IMR-90 (cell line): ENCODE results near the gene RNF17. TPM values are rescaled to one million over a fixed set of nuclear protein-coding genes. Genes with fewer than 3 reads are reported as not detected.

ENCODE experiments used
- ATAC-seq: fragments of 200-7000 bp; cut with Tn5 transposase; 2 replicates; pipeline ENCODE4 v1.9.1; 2020; ENCODE audit warnings: low read depth, mild to moderate bottlenecking, moderate library complexity
- BruUV-seq: library from RNA; stranded (reverse); fragments of 400-500 nt; replicated peaks from 2 replicates; lab custom pipeline; 2021; lab: Mats Ljungman, UMichigan
- CTCF ChIA-PET: fragments of 300-600 bp; formaldehyde crosslinking; extraction: SDS; loops from one replicate; lab custom pipeline; 2021; ENCODE audit warnings: antibody characterized with exemption; lab: Yijun Ruan, JAX
- POLR2A ChIA-PET: fragments of 300-600 bp; sonication (Branson Sonifier 250); formaldehyde crosslinking; loops from one replicate; lab custom pipeline; 2022; ENCODE audit warnings: antibody characterized with exemption; ENCODE audit not compliant: unreplicated experiment; lab: Charles Lee
- DNase-seq: peaks from one replicate; pipeline ENCODE4 v3.0.0; 2013
- H2AFZ ChIP-seq: replicated peaks from 2 replicates; pipeline ENCODE3; 2013; ENCODE audit warnings: low read length, mild to moderate bottlenecking; ENCODE audit not compliant: poor library complexity
- H2AK5ac ChIP-seq: 2 replicates; pipeline ENCODE4 v1.6.1; 2013; ENCODE audit warnings: low read depth, low read length, inconsistent platforms
- H2AK9ac ChIP-seq: replicated peaks from 2 replicates; pipeline ENCODE3; 2013; ENCODE audit warnings: mild to moderate bottlenecking, low read depth, low read length, moderate library complexity; ENCODE audit not compliant: poor library complexity
- H2BK120ac ChIP-seq: 2 replicates; pipeline ENCODE4 v1.6.1; 2013; ENCODE audit warnings: low read depth, low read length, inconsistent platforms
- H2BK15ac ChIP-seq: 3 replicates; pipeline ENCODE4 v1.6.1; 2013; ENCODE audit warnings: low read depth, low read length, inconsistent platforms
- H2BK20ac ChIP-seq: 2 replicates; pipeline ENCODE4 v1.6.1; 2013; ENCODE audit warnings: low read depth, mild to moderate bottlenecking, inconsistent platforms, low read length, moderate library complexity
- H2BK5ac ChIP-seq: 2 replicates; pipeline ENCODE4 v1.6.1; 2013; ENCODE audit warnings: mild to moderate bottlenecking, low read depth, low read length, inconsistent platforms; ENCODE audit not compliant: poor library complexity, severe bottlenecking
- H3K14ac ChIP-seq: replicated peaks from 2 replicates; pipeline ENCODE4 v1.6.1; 2013; ENCODE audit warnings: low read depth, low read length, inconsistent platforms
- H3K18ac ChIP-seq: 2 replicates; pipeline ENCODE4 v1.6.1; 2013; ENCODE audit warnings: low read depth, low read length, control low read depth
- H3K23ac ChIP-seq: 2 replicates; pipeline ENCODE4 v1.6.1; 2013; ENCODE audit warnings: low read depth, low read length, inconsistent platforms
- H3K27ac ChIP-seq: 2 replicates; pipeline ENCODE4 v1.5.1; 2013; ENCODE audit warnings: mild to moderate bottlenecking, control low read depth, low read length; ENCODE audit not compliant: insufficient read depth
- H3K27me3 ChIP-seq: 2 replicates; pipeline ENCODE4 v1.6.1; 2013; ENCODE audit warnings: low read length; ENCODE audit not compliant: control insufficient read depth, insufficient read depth
- H3K36me3 ChIP-seq: 2 replicates; pipeline ENCODE4 v1.6.1; 2013; ENCODE audit warnings: low read length, mixed read lengths; ENCODE audit not compliant: control insufficient read depth, insufficient read depth
- H3K4ac ChIP-seq: 2 replicates; pipeline ENCODE4 v1.6.1; 2013; ENCODE audit warnings: low read depth, low read length, inconsistent platforms
- H3K4me1 ChIP-seq: 2 replicates; pipeline ENCODE4 v1.6.1; 2013; ENCODE audit warnings: low read length, mixed read lengths; ENCODE audit not compliant: control insufficient read depth, insufficient read depth
- H3K4me2 ChIP-seq: 2 replicates; pipeline ENCODE4 v1.6.1; 2013; ENCODE audit warnings: low read depth, mild to moderate bottlenecking, control low read depth, low read length, moderate library complexity
- H3K4me3 ChIP-seq: 2 replicates; pipeline ENCODE4 v1.5.1; 2013; ENCODE audit warnings: low read depth, mild to moderate bottlenecking, control low read depth, low read length, moderate library complexity; ENCODE audit not compliant: insufficient read depth
- H3K56ac ChIP-seq: 2 replicates; pipeline ENCODE4 v1.6.1; 2013; ENCODE audit warnings: low read length, inconsistent platforms; ENCODE audit not compliant: insufficient read depth; ENCODE audit errors: extremely low read depth
- H3K79me1 ChIP-seq, 2 experiments: 2 replicates each; pipeline ENCODE4 v1.6.1; 2013; ENCODE audit warnings: low read length in 2 of 2, inconsistent platforms in 1 of 2, low read depth in 1 of 2
- H3K9ac ChIP-seq: 2 replicates; pipeline ENCODE4 v1.6.1; 2013; ENCODE audit warnings: low read depth, low read length, control low read depth
- H3K9me1 ChIP-seq: 2 replicates; pipeline ENCODE4 v1.6.1; 2013; ENCODE audit warnings: low read length, inconsistent platforms; ENCODE audit not compliant: insufficient read depth
- H3K9me3 ChIP-seq: 2 replicates; pipeline ENCODE4 v1.6.1; 2013; ENCODE audit warnings: low read length; ENCODE audit not compliant: control insufficient read depth, insufficient read depth
- H4K20me1 ChIP-seq: 2 replicates; pipeline ENCODE4 v1.6.1; 2013; ENCODE audit warnings: low read length, inconsistent platforms; ENCODE audit not compliant: insufficient read depth
- H4K5ac ChIP-seq: 2 replicates; pipeline ENCODE4 v1.6.1; 2013; ENCODE audit warnings: mild to moderate bottlenecking, low read depth, low read length, control low read depth
- H4K8ac ChIP-seq, 2 experiments: 2 replicates each; pipeline ENCODE4 v1.6.1; 2013; ENCODE audit warnings: low read depth in 2 of 2, low read length in 2 of 2, control low read depth in 1 of 2, inconsistent platforms in 1 of 2
- H4K91ac ChIP-seq: 2 replicates; pipeline ENCODE4 v1.6.1; 2013; ENCODE audit warnings: low read depth, low read length, inconsistent platforms; ENCODE audit not compliant: insufficient read depth
- CHD1 ChIP-seq: IDR thresholded peaks from 2 replicates; pipeline ENCODE4 v1.6.1; 2012; ENCODE audit warnings: low read depth, low read length, improper control_type of control experiment
- ELK1 ChIP-seq: fragments of 150-350 bp; IDR thresholded peaks from 2 replicates; pipeline ENCODE4 v1.6.1; 2016; ENCODE audit warnings: low read depth, mild to moderate bottlenecking, low read length, moderate library complexity, borderline replicate concordance
- WGBS, 2 experiments: methylation state at CpG; one replicate each; pipeline versions ENCODE4 v1.1.5 to v1.1.7; 2013; ENCODE audit warnings: missing lambda C conversion rate in 2 of 2; ENCODE audit not compliant: insufficient read length in 1 of 2; ENCODE audit errors: extremely low coverage in 2 of 2; 5-methylcytosine and 5-hydroxymethylcytosine counted together
- dilution Hi-C: fragments of 300-500 bp; cut with HindIII; formaldehyde crosslinking; loops from one replicate; pipeline ENCODE4 v1.14.3; 2018; ENCODE audit warnings: low sequenced_read_pairs; ENCODE audit not compliant: unreplicated experiment
- in situ Hi-C: fragments of 300-500 bp; cut with MboI; formaldehyde crosslinking; loops from 3 replicates; pipeline ENCODE4 v1.14.3; 2019; ENCODE audit warnings: low sequenced_read_pairs, inconsistent platforms, mixed read lengths
- intact Hi-C: fragments of 100-400 bp; cut with micrococcal nuclease; formaldehyde crosslinking; loops from 2 replicates; pipeline ENCODE4 v1.10.0; 2022
- polyA plus RNA-seq, 3 experiments: library from polyadenylated mRNA; depleted of rRNA; stranded (reverse); fragments of >200 nt; gene quantifications; 2 replicates each; pipeline ENCODE4 v1.2.3, GENCODE V29; 2012; ENCODE audit warnings: low replicate concordance in 1 of 3
- total RNA-seq: library from RNA; depleted of rRNA; stranded (reverse); fragments of >200 nt; gene quantifications from 2 replicates; pipeline ENCODE4 v1.2.3, GENCODE V29; 2012

RNF17 gene
- total and polyA plus RNA-seq, 2 of the 4 experiments (the other 2 are of a cell fraction) = 0.03 to 0.18 TPM

GRCh38 chr13:24827799-24828198 is 63.8 kb downstream of the RNF17 start:
- in situ Hi-C loops = no loop called here
- Histone ChIP-seq H3K4ac (no peak overlapping the region), H3K36me3 (no peaks in the 10 kb centered on the region), H2BK15ac (no peak overlapping the region), H3K56ac (no peak overlapping the region), H3K9me3 (no peaks in the 10 kb centered on the region), H4K8ac (no peak overlapping the region), H4K5ac (no peak overlapping the region), H3K23ac (no peak overlapping the region), H4K91ac (no peak overlapping the region), H3K9ac (no peak overlapping the region), H2BK5ac (no peak overlapping the region), H4K20me1 (no peaks in the 10 kb centered on the region), H3K18ac (no peak overlapping the region), H2AFZ (no peak overlapping the region), H3K14ac (no peak overlapping the region), H2AK9ac (no peak overlapping the region), H3K27me3 (peaks cover 4% of the 10 kb centered on the region; the same call in 1 of the 2 replicates), H3K4me3 (no peak overlapping the region), H3K27ac (no peak overlapping the region), H3K9me1 (no peaks in the 10 kb centered on the region), H3K4me2 (no peak overlapping the region), H2BK20ac (no peak overlapping the region), H2AK5ac (no peak overlapping the region), H2BK120ac (no peak overlapping the region), H3K4me1 (no peaks in the 10 kb centered on the region), H3K79me1 (no peaks in the 10 kb centered on the region)
- ATAC-seq (no peak), DNase-seq (no peak)
- dilution Hi-C loops = no loop called here
- ChIA-PET CTCF (no interaction called here), POLR2A (no interaction called here)
- BruUV-seq = no TSS peak
- no CpG with 5 or more reads among the region's 1 CpG for WGBS, 2 experiments
- TF ChIP-seq ELK1 = no peak
- no peak for TF ChIP-seq CHD1
- intact Hi-C loops = no loop called here
